OCI-LY3 (cell line): Measurements from ENCODE around the gene C20orf96.

Experiments used
- EZH2phosphoT487 ChIP-seq: fragments of 200-600 bp; shearing (Covaris generic); IDR thresholded peaks from 2 replicates; pipeline ENCODE4 v1.6.1; 2018; ENCODE audit warnings: antibody characterized with exemption, mixed run types, low read depth
- TF ChIP-seq, protein P1 (sequence below): fragments of 200-600, 300-600 bp; sonication (generic); IDR thresholded peaks from 2 replicates; pipeline ENCODE4 v1.5.1; 2014; ENCODE audit warnings: antibody characterized with exemption, low read length, low read depth

DNA sequence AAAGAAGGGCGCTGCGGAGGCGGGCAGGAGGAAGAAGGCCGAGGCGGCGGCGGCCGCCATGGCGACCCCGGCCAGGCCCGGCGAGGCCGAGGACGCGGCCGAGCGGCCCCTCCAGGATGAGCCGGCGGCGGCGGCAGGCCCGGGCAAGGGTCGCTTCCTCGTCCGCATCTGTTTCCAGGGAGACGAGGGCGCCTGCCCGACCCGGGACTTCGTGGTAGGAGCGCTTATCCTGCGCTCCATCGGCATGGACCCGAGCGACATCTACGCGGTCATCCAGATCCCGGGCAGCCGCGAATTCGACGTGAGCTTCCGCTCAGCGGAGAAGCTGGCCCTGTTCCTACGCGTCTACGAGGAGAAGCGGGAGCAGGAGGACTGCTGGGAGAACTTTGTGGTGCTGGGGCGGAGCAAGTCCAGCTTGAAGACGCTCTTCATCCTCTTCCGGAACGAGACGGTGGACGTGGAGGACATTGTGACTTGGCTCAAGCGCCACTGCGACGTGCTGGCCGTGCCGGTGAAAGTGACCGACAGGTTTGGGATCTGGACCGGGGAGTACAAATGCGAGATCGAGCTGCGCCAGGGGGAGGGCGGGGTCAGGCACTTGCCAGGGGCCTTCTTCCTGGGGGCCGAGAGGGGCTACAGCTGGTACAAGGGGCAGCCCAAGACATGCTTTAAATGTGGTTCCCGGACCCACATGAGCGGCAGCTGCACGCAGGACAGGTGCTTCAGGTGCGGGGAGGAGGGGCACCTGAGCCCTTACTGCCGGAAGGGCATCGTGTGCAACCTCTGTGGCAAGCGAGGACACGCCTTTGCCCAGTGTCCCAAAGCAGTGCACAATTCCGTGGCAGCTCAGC, 7.6 kb upstream of the C20orf96 start:
- TF ChIP-seq, protein P1, sequence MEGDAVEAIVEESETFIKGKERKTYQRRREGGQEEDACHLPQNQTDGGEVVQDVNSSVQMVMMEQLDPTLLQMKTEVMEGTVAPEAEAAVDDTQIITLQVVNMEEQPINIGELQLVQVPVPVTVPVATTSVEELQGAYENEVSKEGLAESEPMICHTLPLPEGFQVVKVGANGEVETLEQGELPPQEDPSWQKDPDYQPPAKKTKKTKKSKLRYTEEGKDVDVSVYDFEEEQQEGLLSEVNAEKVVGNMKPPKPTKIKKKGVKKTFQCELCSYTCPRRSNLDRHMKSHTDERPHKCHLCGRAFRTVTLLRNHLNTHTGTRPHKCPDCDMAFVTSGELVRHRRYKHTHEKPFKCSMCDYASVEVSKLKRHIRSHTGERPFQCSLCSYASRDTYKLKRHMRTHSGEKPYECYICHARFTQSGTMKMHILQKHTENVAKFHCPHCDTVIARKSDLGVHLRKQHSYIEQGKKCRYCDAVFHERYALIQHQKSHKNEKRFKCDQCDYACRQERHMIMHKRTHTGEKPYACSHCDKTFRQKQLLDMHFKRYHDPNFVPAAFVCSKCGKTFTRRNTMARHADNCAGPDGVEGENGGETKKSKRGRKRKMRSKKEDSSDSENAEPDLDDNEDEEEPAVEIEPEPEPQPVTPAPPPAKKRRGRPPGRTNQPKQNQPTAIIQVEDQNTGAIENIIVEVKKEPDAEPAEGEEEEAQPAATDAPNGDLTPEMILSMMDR = no peak
- TF ChIP-seq EZH2phosphoT487 = no peak
